Measurements from ENCODE around the gene PIP4K2A. TPM values are rescaled to one million over a fixed set of nuclear protein-coding genes. Genes with fewer than 3 reads are reported as not detected.

PIP4K2A gene
- total and polyA plus RNA-seq, 4 donors = 7.3 to 42.2 (median 27.6) TPM

DNA sequence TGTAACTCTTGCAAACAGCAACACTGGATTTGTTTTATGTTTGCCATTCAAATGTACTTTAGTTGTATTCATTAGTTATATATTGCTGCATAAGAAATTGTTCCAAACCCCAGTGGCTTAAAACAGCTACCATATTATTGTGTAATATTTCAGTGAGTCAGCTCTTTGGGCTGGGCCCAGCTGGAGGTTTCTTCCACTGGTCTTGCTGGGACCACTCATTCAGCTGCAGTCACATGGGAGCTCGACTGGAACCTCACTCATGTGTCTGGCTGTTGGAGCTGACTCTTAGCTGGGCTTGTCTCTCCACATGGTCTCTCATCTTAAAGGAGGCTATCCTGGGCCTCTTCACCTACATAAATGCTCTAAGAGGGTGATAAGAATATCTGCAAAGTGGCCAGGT, 23.2 kb upstream of the PIP4K2A start:
- WGBS, 2 donors = 54 to 56% methylated on average over 1 of the region's 1 CpG
- ATAC-seq (ENCODE audit: insufficient read depth, low FRiP score) (no peak), DNase-seq (no peak)
- H3K4me3 ChIP-seq = no peak overlapping the region
- no peaks in the 10 kb centered on the region for H3K9me3 ChIP-seq (ENCODE audit: control insufficient read depth in 4 of 4, insufficient read depth in 3 of 4, low read length in 3 of 4)
- no peak overlapping the region for H3K27ac ChIP-seq (ENCODE audit: low read depth in 1 of 2, low read length in 1 of 2)
- no peaks in the 10 kb centered on the region for H3K27me3 ChIP-seq (ENCODE audit: control insufficient read depth in 3 of 3, insufficient read depth in 3 of 3, low read length in 2 of 3)
- no peaks in the 10 kb centered on the region for H3K36me3 ChIP-seq (ENCODE audit: control insufficient read depth in 4 of 4, insufficient read depth in 4 of 4, low read length in 4 of 4)
- no peak overlapping the region for H3K9ac ChIP-seq (ENCODE audit: insufficient read depth in 1 of 2, low read length in 2 of 2)
- no peaks in the 10 kb centered on the region for H3K4me1 ChIP-seq (ENCODE audit: control insufficient read depth in 5 of 5, insufficient read depth in 5 of 5, low read length in 5 of 5)
- TF ChIP-seq, protein P1, sequence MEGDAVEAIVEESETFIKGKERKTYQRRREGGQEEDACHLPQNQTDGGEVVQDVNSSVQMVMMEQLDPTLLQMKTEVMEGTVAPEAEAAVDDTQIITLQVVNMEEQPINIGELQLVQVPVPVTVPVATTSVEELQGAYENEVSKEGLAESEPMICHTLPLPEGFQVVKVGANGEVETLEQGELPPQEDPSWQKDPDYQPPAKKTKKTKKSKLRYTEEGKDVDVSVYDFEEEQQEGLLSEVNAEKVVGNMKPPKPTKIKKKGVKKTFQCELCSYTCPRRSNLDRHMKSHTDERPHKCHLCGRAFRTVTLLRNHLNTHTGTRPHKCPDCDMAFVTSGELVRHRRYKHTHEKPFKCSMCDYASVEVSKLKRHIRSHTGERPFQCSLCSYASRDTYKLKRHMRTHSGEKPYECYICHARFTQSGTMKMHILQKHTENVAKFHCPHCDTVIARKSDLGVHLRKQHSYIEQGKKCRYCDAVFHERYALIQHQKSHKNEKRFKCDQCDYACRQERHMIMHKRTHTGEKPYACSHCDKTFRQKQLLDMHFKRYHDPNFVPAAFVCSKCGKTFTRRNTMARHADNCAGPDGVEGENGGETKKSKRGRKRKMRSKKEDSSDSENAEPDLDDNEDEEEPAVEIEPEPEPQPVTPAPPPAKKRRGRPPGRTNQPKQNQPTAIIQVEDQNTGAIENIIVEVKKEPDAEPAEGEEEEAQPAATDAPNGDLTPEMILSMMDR (IDR thresholded peaks at IDR 0.05; ENCODE audit: control extremely low read depth, extremely low read depth) = no peak

DNA sequence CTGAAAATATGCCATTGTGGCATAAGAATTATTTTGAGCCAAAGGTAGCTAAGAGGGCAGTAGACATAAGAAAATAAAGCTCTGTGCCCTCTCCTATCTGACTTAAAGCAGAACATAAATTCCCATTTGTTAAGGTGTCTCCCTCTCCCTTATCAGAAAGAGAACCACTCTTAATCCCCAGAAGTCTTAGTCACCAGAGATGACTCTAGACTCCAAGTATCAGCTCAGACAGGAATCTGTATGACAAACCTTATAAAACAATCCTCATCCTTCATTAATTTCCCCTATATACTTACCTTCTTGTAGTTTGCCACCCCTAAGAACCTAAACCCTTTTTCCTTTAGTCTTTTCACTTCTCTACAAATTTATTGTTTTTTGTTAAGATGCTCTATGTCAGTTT, 21.8 kb upstream of the PIP4K2A start:
- Histone ChIP-seq H3K9me3 (ENCODE audit: control insufficient read depth in 4 of 4, insufficient read depth in 3 of 4, low read length in 3 of 4) (no peaks in the 10 kb centered on the region), H3K4me3 (no peak overlapping the region), H3K36me3 (ENCODE audit: control insufficient read depth in 4 of 4, insufficient read depth in 4 of 4, low read length in 4 of 4) (no peaks in the 10 kb centered on the region), H3K27me3 (ENCODE audit: control insufficient read depth in 3 of 3, insufficient read depth in 3 of 3, low read length in 2 of 3) (no peaks in the 10 kb centered on the region), H3K4me1 (ENCODE audit: control insufficient read depth in 5 of 5, insufficient read depth in 5 of 5, low read length in 5 of 5) (no peaks in the 10 kb centered on the region), H3K9ac (ENCODE audit: insufficient read depth in 1 of 2, low read length in 2 of 2) (no peak overlapping the region), H3K27ac (ENCODE audit: low read depth in 1 of 2, low read length in 1 of 2) (no peak overlapping the region)
- TF ChIP-seq, protein P1 (IDR thresholded peaks at IDR 0.05; ENCODE audit: control extremely low read depth, extremely low read depth) = no peak
- DNase-seq (no peak), ATAC-seq (ENCODE audit: insufficient read depth, low FRiP score) (no peak)

DNA sequence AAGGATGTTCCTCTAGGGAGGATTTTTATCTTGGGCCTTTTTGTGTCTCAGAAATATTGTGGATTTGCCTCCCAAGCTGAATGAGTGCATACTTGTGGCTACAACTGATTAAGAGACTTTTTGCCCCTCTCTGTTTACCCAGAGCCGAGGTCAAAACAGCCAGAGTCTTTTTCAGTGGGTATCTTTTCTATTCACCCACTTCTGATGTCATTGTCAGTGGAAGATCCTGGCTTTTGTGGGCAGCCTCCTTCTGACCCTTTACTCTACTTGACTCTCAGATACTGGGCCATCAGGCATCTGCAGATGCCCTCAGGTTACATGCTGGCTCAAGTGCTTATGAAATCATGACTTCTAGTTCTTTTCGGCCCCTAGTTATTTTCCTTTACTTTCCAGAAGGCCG, 19.6 kb upstream of the PIP4K2A start:
- Histone ChIP-seq H3K9ac (ENCODE audit: insufficient read depth in 1 of 2, low read length in 2 of 2) (no peak overlapping the region), H3K9me3 (ENCODE audit: control insufficient read depth in 4 of 4, insufficient read depth in 3 of 4, low read length in 3 of 4) (no peaks in the 10 kb centered on the region), H3K4me1 (ENCODE audit: control insufficient read depth in 5 of 5, insufficient read depth in 5 of 5, low read length in 5 of 5) (no peaks in the 10 kb centered on the region), H3K27me3 (ENCODE audit: control insufficient read depth in 3 of 3, insufficient read depth in 3 of 3, low read length in 2 of 3) (no peaks in the 10 kb centered on the region), H3K36me3 (ENCODE audit: control insufficient read depth in 4 of 4, insufficient read depth in 4 of 4, low read length in 4 of 4) (no peaks in the 10 kb centered on the region), H3K4me3 (no peak overlapping the region), H3K27ac (ENCODE audit: low read depth in 1 of 2, low read length in 1 of 2) (no peak overlapping the region)
- TF ChIP-seq, protein P1 (IDR thresholded peaks at IDR 0.05; ENCODE audit: control extremely low read depth, extremely low read depth) = no peak
- ATAC-seq (ENCODE audit: insufficient read depth, low FRiP score) = no peak
- no peak for DNase-seq
- WGBS, 2 donors = 94% methylated on average over 3 of the region's 3 CpGs

GRCh38 chr10:22727663-22728062, 13.3 kb upstream of the PIP4K2A start:
- Histone ChIP-seq H3K9ac (ENCODE audit: insufficient read depth in 1 of 2, low read length in 2 of 2) (no peak overlapping the region), H3K4me3 (no peak overlapping the region), H3K36me3 (ENCODE audit: control insufficient read depth in 4 of 4, insufficient read depth in 4 of 4, low read length in 4 of 4) (no peaks in the 10 kb centered on the region), H3K27ac (ENCODE audit: low read depth in 1 of 2, low read length in 1 of 2) (no peak overlapping the region), H3K9me3 (ENCODE audit: control insufficient read depth in 4 of 4, insufficient read depth in 3 of 4, low read length in 3 of 4) (no peaks in the 10 kb centered on the region), H3K27me3 (ENCODE audit: control insufficient read depth in 3 of 3, insufficient read depth in 3 of 3, low read length in 2 of 3) (peaks cover 0 to 2% (median 0%) of the 10 kb centered on the region in 3 donors), H3K4me1 (ENCODE audit: control insufficient read depth in 5 of 5, insufficient read depth in 5 of 5, low read length in 5 of 5) (no peaks in the 10 kb centered on the region)
- 75 to 85% methylated on average over 3 of the region's 3 CpGs for WGBS, 2 donors
- no peak for DNase-seq
- no peak for ATAC-seq (ENCODE audit: insufficient read depth, low FRiP score)
- TF ChIP-seq, protein P1 (IDR thresholded peaks at IDR 0.05; ENCODE audit: control extremely low read depth, extremely low read depth) = no peak

Measured in lung (tissue), 12 donors.